Ecto neural progenitor cell (in vitro differentiated cells): Measurements from ENCODE around the gene ZNRF1.

Experiments used
- DNase-seq: peaks from one replicate; pipeline ENCODE4 v3.0.0-alpha.2; 2018; ENCODE audit warnings: low spot score

The ZNRF1 gene

DNA sequence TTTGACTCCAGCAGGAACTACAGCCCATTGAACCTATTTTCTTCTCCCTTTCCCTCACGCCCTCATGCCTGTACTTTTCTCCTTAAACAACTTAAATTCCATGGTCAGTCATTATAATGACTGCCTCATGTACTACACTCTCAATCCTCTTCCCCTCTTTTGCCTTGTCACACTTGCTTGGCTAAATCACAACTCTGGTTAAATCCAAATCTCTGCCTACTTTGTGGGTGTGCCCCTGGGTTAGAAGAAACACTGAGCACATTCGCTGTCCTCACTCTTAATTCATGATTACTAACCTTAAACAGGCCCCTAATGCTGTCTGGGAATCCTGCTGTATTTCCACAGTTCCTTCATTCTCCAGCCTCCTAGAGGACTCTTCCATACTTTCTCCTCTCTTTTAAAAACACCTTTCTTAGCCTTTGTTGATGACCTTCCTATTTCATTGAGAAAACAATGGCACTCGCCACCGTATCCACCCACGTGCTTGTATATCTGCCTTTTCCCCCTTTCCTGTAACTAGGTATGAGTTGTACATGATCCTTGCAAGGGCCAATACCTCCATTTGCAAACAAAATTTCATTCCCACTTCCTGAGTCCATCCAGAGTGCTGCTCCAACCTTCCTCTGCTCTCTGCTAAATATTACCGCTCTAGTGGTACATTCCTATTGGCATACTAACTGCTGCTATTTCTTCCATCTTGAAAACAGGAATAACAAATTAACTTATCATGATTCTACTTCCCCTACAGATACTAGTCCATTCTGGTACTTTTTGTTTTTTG is 28.9 kb downstream of the ZNRF1 start:
- DNase-seq, result no peak

- no peak for DNase-seq
These were observed 29.8 kb downstream of the ZNRF1 start for GRCh38 chr16:75028544-75029135.

DNA sequence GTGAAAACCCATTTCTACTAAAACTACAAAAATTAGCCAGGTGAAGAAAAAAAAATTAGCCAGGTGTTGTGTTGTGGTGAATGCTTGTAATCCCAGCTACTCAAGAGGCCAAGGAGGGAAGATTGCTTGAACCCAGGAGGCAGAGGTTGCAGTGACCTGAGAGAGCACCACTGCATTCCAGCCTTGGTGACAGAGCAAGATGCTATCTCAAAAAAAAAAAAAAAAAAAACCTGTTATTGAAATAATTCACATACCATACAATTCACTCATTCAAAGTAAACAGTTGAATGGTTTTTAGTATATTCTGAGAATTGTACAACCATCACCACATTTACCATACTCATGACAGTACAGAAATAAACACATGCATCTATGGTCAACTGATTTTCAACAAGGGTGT is 31.0 kb downstream of the ZNRF1 start:
- no peak for DNase-seq

GRCh38 chr16:75032655-75033054 is 33.8 kb downstream of the ZNRF1 start:
- no peak for DNase-seq

DNA sequence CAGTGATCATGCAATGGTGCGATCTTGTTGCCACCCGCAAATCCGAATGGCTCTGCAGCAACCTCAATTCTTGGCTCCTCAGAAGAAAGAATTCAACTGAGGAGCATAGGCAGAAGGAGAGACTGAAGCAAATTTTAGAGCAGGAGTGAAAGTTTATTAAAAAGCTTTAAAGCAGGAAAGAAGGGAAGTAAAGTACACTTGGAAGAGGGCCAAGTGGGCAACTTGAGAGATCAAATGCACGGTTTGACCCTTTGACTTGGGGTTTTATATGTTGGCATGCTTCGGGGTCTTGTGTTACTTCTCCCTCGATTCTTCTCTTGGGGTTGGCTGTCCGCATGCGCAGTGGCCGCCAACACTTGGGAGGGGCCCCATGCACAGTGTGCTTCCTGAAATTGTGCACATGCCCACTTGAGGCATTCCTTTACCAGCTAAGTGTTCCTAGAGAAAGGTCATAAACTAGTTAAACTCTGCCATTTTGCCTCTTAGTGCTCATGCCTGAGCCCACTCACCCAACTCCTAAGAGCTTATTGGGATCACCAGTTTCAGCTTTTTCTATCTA is 36.7 kb downstream of the ZNRF1 start:
- DNase-seq, result no peak

GRCh38 chr16:75038036-75038858 is 39.4 kb downstream of the ZNRF1 start:
- DNase-seq, result no peak

GRCh38 chr16:75039941-75040340 is 41.1 kb downstream of the ZNRF1 start:
- no peak for DNase-seq

GRCh38 chr16:75042426-75043174 is 43.8 kb downstream of the ZNRF1 start:
- no peak for DNase-seq

DNA sequence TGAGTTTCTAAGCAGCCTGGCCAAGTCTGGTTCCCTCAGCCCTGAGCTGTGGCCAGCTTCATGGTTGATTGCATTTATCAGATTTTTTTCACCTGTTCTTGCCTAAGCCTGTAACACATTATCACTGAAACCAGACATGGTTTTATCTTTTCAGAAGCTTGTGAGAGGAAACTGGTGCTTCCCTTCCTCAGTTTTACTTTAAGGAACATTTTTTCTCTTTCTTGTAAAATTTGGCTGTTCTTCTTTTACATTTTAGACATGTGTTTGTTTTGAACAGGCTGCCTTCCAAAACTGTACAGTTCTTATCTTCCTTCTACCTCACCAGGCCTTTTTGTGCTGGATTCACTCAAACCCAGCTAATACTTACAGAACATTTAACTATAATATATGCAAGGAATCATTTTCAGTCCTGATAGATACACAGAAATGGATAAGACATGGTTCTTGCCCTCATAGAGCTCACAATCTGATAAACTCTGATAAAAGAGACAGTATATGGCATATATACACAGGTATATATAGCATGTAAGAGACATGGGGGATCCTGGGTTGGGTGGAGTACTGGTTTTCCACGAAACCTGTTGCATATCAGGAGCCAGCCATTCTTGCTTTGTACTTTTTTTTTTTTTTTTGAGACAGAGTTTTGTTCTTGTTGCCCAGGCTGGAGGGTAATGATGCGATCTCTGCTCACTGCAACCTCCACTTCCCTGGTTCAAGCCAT is 44.5 kb downstream of the ZNRF1 start:
- DNase-seq, result no peak

DNA sequence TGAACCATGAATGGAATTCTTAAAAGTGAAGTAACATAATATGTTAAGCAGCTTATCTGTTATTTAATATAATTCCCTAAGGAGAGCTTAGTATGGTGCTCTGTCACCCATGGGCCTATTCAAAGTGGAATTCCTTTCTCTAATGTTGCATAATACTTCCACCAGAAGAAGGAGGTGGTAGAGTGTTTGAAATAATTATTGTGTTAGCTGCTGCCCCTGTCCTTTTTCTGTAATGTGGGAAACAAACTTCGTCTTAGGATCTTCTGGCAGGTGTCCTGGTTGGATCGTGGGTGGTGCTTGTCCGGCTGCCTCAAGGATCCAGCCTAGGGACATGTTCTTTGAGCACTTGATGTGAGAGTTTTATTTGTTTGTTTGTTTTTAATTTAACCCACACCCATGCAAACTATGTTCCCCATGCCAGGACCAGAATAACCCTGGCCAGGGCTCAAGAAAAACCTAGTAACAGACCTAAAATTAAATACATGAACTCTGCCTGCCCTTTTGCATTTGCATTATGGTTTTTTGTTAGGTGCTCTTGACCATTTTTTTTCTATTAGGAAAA is 46.1 kb downstream of the ZNRF1 start:
- DNase-seq, result no peak

GRCh38 chr16:75045424-75045823 is 46.6 kb downstream of the ZNRF1 start:
- no peak for DNase-seq

DNA sequence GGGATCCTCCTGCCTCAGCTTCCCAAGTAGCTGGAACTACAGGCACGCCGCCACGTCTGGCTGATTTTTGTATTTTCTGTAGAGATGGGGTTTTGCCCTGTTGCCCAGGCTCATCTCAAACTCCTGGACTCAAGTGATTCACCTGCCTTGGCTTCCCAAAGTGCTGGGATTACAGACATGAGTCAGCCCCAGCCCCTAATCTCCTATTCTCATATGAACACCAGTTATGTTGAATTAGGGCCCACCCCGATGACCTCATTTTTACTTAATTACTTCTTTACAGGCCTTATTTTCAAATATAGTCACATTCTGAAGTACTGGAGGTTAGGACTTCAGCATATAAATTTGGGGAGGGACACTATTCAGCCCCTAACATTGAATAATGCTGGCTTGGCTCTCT is 49.2 kb downstream of the ZNRF1 start:
- DNase-seq, result no peak

DNA sequence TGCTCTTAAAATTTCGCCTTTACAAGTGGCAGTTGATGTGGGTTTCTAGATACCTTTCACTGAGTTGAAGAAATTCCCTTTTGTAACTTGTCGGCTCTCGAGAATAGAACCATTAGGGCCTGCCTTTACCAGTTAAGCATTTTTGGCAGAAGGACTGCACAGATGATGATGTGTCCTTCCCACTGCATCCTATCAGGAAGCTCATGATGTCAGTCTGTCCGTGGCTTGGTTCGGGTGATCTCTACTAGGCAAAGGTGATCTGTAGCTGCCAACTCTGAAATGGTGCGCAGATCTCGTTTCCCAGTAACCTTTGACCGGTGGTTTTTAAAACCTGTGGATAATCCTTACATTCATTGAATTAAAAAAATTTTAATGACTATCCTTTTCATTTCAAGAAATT is 49.7 kb downstream of the ZNRF1 start:
- no peak for DNase-seq

DNA sequence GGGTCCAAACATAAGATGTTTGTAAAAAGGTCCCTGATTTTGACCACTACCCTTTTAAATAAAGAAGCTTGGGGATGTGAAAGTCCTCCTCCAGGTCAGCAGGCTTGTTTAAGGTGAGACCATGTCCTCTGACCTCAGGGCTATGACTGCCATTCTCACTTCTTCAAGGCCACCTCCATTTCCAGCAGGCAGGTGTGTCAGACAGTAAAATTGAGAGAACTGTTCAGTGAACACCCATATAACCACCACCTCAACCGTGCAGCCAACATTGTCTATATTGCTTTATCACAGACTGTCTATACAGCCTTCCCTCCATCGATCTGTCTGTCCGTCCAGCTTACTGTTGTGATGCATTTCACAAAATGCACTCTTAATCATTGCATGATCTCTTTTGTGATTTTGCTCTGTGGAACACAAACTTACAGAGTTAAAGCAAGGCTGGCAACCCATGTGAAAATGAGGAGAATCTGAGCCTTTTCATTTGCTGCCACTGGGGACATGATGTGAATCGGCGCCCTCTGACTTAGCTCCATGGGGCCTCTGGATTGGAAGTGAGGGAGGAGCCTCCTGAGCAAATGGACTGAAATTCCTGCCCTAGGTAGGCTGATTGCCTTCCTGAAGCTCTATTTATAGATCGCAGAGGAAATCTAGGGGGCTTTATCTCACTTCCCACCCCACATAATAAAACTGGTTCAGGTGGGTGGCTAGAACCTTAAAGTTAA is 53.8 kb downstream of the ZNRF1 start:
- DNase-seq, result no peak

GRCh38 chr16:75053791-75054555 is 55.1 kb downstream of the ZNRF1 start:
- no peak for DNase-seq

DNA sequence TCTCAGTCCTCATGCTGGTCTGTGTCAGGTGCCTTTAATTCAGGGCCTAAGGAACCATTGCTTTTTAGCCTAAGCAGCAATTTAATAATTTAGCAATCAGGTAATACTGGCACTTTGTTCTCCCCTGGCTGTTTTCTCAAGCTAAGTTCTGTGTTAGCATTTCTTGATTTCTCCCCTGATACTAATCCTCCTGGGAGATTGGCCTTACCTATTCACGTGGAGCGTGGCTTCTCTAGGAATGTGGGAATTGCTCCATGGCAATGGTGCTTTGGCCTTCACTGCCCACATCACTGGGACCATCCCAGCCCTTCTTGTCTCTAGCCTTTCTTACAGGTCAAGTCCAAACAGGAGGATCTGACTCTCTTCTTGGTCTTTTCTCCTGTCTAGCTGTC is 55.7 kb downstream of the ZNRF1 start:
- DNase-seq, result no peak

DNA sequence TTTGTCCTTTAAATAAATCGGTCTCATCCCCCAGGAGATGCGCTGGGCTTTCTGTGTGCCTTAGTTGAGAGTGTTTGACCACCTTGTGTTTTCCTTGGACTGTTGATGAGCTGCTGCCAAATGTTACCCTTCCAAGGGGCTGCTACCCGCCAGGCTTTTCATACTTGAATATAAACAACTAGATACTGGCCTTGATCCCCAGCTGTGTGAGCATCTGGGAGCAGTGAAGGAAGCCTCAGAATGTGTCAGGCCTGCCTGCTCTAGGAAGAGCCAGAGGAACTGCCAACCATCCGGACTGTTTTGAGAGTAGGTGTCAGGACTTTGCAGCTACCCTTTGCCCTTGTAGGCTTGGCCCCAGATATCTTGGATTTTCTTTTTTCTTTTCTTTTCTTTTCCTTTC is 60.0 kb downstream of the ZNRF1 start:
- no peak for DNase-seq

- no peak for DNase-seq
These were observed 60.6 kb downstream of the ZNRF1 start for GRCh38 chr16:75059411-75059810.

DNA sequence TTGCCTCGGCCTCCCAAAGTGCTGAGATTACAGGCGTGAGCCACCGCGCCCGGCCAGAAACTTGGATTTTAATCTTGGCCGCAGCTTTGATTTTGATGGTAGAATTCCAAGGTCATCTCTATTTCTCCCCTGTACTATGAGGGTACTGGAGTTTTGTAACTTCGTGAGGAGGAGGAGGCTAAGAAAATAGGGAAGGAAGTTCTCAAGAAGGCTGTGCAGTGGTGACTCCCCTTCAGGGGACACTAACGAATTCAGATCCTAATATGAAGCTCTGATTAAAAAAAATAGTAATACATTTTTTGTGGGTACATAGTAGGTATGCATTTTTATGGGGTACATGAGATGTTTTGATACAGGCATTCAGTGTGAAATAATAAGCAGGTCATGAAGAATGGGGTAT is 61.9 kb downstream of the ZNRF1 start:
- no peak for DNase-seq

- DNase-seq, result no peak
These were observed 62.8 kb downstream of the ZNRF1 start for GRCh38 chr16:75061669-75062068.
